HK-2 (cell line): Measurements from ENCODE around the gene C14orf132.
"Not testable (repeated sequence)": the region's sequence is repeated elsewhere in the genome, so short reads cannot be mapped to it uniquely, and the experiment has no call there.

Experiments
- DNase-seq: peaks from one replicate; pipeline ENCODE4 v3.0.0-alpha.2; 2018; ENCODE audit not compliant: unreplicated experiment

C14orf132 gene

GRCh38 chr14:96059519-96060135 lies 20.5 kb downstream of the C14orf132 start:
- DNase-seq = no peak

GRCh38 chr14:96060186-96060933 lies 21.2 kb downstream of the C14orf132 start:
- DNase-seq = no peak

GRCh38 chr14:96062010-96062409 lies 22.8 kb downstream of the C14orf132 start:
- DNase-seq = no peak

- no peak for DNase-seq
Observed at GRCh38 chr14:96062506-96062905, 23.3 kb downstream of the C14orf132 start.

GRCh38 chr14:96064866-96065265 lies 25.7 kb downstream of the C14orf132 start:
- no peak for DNase-seq

- no peak for DNase-seq
Observed at GRCh38 chr14:96065661-96066459, 26.7 kb downstream of the C14orf132 start.

- DNase-seq = no peak
Observed at GRCh38 chr14:96066976-96067375, 27.8 kb downstream of the C14orf132 start.

- DNase-seq = no peak
Observed at GRCh38 chr14:96067985-96068930, 29.1 kb downstream of the C14orf132 start.

GRCh38 chr14:96069421-96069820 lies 30.3 kb downstream of the C14orf132 start:
- DNase-seq = no peak

- DNase-seq = no peak
Observed at GRCh38 chr14:96071561-96071960, 32.4 kb downstream of the C14orf132 start.

GRCh38 chr14:96072076-96072475 lies 32.9 kb downstream of the C14orf132 start:
- no peak for DNase-seq

- DNase-seq = no peak
Observed at GRCh38 chr14:96072746-96073145, 33.6 kb downstream of the C14orf132 start.

GRCh38 chr14:96073260-96074039 lies 34.3 kb downstream of the C14orf132 start:
- not testable (repeated sequence) for DNase-seq

GRCh38 chr14:96077983-96078624 lies 38.9 kb downstream of the C14orf132 start:
- no peak for DNase-seq

GRCh38 chr14:96078625-96079016 lies 39.5 kb downstream of the C14orf132 start:
- no peak for DNase-seq

- no peak for DNase-seq
Observed at GRCh38 chr14:96079066-96079465, 39.9 kb downstream of the C14orf132 start.

- no peak for DNase-seq
Observed at GRCh38 chr14:96080571-96080970, 41.4 kb downstream of the C14orf132 start.

GRCh38 chr14:96081224-96081623 lies 42.1 kb downstream of the C14orf132 start:
- no peak for DNase-seq

- no peak for DNase-seq
Observed at GRCh38 chr14:96081767-96082400, 42.7 kb downstream of the C14orf132 start.
